MCF 10A (cell line): ENCODE results near the gene MLXIPL. TPM values are rescaled to one million over a fixed set of nuclear protein-coding genes. Genes with fewer than 3 reads are reported as not detected.

ENCODE experiments used
- BruUV-seq: library from RNA; stranded (reverse); fragments of 400-500 nt; replicated peaks from 2 replicates; lab custom pipeline; 2021; lab: Mats Ljungman, UMichigan
- CTCF ChIA-PET: fragments of 300-600 bp; sonication (Branson Sonifier 250); formaldehyde crosslinking; extraction: SDS; loops from one replicate; lab custom pipeline; 2021; ENCODE audit warnings: antibody characterized with exemption, inconsistent platforms; lab: Yijun Ruan, JAX
- POLR2A ChIA-PET: fragments of 300-600, 350-650 bp; sonication (Branson Sonifier 250); formaldehyde crosslinking; extraction: SDS; loops from one replicate; lab custom pipeline; 2020; ENCODE audit warnings: antibody characterized with exemption, inconsistent platforms; lab: Yijun Ruan, JAX
- DNase-seq: peaks from one replicate; pipeline ENCODE4 v3.0.0-alpha.2; 2018; ENCODE audit not compliant: unreplicated experiment
- H3K27ac Mint-ChIP-seq: one replicate; pipeline ENCODE4 v1.8.0; 2022; ENCODE audit warnings: mild to moderate bottlenecking, low read depth, mixed read lengths; ENCODE audit not compliant: unreplicated experiment
- H3K27me3 Mint-ChIP-seq: one replicate; pipeline ENCODE4 v1.8.0; 2022; ENCODE audit warnings: mixed read lengths; ENCODE audit not compliant: insufficient read depth, unreplicated experiment
- H3K36me3 Mint-ChIP-seq: one replicate; pipeline ENCODE4 v1.8.0; 2022; ENCODE audit warnings: mild to moderate bottlenecking, moderate library complexity, mixed read lengths; ENCODE audit not compliant: insufficient read depth, unreplicated experiment
- H3K4me1 Mint-ChIP-seq: one replicate; pipeline ENCODE4 v1.8.0; 2022; ENCODE audit warnings: mixed read lengths; ENCODE audit not compliant: insufficient read depth, unreplicated experiment
- H3K4me3 Mint-ChIP-seq: one replicate; pipeline ENCODE4 v1.8.0; 2022; ENCODE audit warnings: mild to moderate bottlenecking, moderate library complexity, mixed read lengths; ENCODE audit not compliant: unreplicated experiment
- H3K9me3 Mint-ChIP-seq: one replicate; pipeline ENCODE4 v1.8.0; 2022; ENCODE audit warnings: mixed read lengths; ENCODE audit not compliant: unreplicated experiment
- intact Hi-C: fragments of 100-400 bp; cut with micrococcal nuclease; formaldehyde crosslinking; loops from 2 replicates; pipeline ENCODE4 v1.14.1; 2022
- total RNA-seq: library from RNA; stranded (reverse); gene quantifications from 2 replicates; pipeline ENCODE4 v1.2.3, GENCODE V29; 2022
- TF ChIP-seq, protein P1 (sequence below): fragments of 200-600 bp; IDR thresholded peaks from one replicate; pipeline ENCODE4 v1.8.0; 2022; ENCODE audit warnings: antibody characterized with exemption, mild to moderate bottlenecking; ENCODE audit not compliant: unreplicated experiment

Gene MLXIPL
- total RNA-seq, 1 experiment from 2014 or later, result not detected

DNA sequence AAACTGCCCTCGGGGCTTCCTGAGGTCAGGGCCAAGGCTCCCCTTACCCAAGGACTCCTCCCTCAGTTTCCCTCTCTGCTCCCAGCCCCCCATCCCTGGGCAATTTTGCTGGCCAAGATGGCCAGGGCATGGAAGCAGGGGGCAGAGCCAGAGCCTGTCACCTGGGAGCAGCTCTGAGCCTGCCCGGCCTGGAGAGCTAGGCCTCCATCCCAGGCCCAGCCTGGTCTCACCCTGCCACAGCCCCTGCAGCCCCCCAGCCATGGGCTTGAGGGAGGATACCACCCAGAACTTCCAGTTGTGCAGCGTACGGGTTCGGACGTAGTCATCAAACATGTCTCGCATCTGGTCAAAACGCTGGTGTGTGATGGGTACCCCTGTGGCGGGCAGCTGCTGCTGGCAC is 29.0 kb downstream of the MLXIPL start:
- TF ChIP-seq, protein P1, sequence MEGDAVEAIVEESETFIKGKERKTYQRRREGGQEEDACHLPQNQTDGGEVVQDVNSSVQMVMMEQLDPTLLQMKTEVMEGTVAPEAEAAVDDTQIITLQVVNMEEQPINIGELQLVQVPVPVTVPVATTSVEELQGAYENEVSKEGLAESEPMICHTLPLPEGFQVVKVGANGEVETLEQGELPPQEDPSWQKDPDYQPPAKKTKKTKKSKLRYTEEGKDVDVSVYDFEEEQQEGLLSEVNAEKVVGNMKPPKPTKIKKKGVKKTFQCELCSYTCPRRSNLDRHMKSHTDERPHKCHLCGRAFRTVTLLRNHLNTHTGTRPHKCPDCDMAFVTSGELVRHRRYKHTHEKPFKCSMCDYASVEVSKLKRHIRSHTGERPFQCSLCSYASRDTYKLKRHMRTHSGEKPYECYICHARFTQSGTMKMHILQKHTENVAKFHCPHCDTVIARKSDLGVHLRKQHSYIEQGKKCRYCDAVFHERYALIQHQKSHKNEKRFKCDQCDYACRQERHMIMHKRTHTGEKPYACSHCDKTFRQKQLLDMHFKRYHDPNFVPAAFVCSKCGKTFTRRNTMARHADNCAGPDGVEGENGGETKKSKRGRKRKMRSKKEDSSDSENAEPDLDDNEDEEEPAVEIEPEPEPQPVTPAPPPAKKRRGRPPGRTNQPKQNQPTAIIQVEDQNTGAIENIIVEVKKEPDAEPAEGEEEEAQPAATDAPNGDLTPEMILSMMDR, result no peak
- Mint-ChIP-seq H3K36me3 (no peaks in the 10 kb centered on the region), H3K4me3 (no peak overlapping the region), H3K9me3 (peaks cover 7% of the 10 kb centered on the region), H3K4me1 (no peaks in the 10 kb centered on the region), H3K27me3 (peaks cover 24% of the 10 kb centered on the region), H3K27ac (no peak overlapping the region)
- no TSS peak for BruUV-seq
- ChIA-PET CTCF (interaction anchor here (0.5 to 2.3 kb wide), 4 partner anchors 12 to 463 kb away, joined by 3 to 12 read pairs (median 4); no protein-coding TSS in a partner anchor), POLR2A (no interaction called here)
- intact Hi-C loops, result no loop called here
- no peak for DNase-seq

DNA sequence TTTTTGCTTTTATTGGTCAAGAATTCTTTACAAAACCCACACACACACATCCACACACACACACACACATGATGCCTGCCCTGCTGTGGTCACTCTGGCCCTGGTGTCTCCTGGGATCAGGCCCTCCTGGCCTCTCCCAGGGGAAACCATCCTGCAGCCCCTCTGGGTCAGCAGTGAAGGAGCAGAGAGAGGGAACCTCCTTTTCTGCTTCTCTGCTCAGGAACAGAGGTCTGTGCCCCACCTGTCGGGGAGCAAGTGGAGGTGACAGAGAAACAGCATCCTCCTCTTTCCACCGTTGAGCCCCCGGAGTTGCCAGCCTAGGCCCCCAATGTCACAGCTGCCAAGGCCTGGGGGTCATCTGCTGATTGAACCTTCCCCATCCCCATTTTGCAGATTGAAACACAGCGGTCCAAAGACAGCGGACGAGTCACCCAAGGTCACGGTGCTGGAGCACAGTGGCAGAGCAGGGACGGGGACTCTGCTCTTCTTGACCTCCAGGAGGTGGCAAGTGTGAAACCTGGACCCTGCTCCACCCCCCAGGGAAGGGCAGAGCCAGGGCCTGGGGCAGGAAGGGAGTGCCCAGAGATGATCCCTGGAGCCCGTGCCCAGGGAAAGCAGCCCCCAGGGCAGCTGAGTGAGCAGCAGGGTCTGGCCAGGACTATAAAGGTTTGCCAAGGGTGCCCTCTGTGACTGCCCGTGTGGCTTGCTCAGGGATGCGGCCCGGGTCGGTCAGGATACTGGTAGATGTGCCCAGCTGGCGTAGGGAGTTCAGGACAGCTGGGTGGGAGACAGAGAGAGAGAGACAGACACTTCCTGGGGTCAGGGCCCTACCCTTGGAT is 30.9 kb downstream of the MLXIPL start:
- no peak for DNase-seq
- peaks cover 11% of the 10 kb centered on the region for H3K27me3 Mint-ChIP-seq
- POLR2A ChIA-PET, result interaction anchor here (0.6 kb wide), 1 partner anchor 104 kb away, joined by 3 read pairs; no protein-coding TSS in a partner anchor
- intact Hi-C loops, result no loop called here
- TF ChIP-seq, protein P1, result no peak
- no peaks in the 10 kb centered on the region for H3K36me3 Mint-ChIP-seq
- BruUV-seq, result no TSS peak
- no peaks in the 10 kb centered on the region for H3K4me1 Mint-ChIP-seq
- CTCF ChIA-PET, result interaction anchor here (0.6 to 2.3 kb wide), 4 partner anchors 14 to 183 kb away, joined by 3 to 12 read pairs (median 6); no protein-coding TSS in a partner anchor
- no peak overlapping the region for H3K27ac Mint-ChIP-seq
- no peak overlapping the region for H3K4me3 Mint-ChIP-seq
- peaks cover 7% of the 10 kb centered on the region for H3K9me3 Mint-ChIP-seq

DNA sequence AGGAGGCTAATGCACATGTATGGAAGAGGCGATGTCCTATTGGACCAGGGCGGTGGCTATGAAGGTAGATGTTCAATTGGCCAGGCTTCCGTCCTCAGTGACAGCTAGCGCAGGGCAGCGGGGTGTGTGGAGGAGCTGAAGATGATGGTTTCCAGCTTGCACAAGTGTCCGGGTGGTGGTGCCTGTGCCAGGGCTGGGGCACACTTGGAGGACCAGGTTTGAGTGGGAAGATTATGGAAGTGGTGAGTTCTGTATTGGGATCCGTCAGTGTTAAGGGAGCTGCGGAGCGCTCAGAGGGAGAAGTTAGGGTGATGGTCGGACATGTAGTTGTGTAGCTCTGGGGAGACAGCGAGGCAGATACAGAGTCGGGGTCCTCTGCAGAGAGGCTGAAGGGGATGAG is 37.4 kb downstream of the MLXIPL start:
- POLR2A ChIA-PET, result no interaction called here
- no peak overlapping the region for H3K27ac Mint-ChIP-seq
- CTCF ChIA-PET, result interaction anchor here (0.5 to 2.2 kb wide), 6 partner anchors 14 to 138 kb away, joined by 3 to 12 read pairs (median 3); partner anchors contain the start of gene VPS37D

DNA sequence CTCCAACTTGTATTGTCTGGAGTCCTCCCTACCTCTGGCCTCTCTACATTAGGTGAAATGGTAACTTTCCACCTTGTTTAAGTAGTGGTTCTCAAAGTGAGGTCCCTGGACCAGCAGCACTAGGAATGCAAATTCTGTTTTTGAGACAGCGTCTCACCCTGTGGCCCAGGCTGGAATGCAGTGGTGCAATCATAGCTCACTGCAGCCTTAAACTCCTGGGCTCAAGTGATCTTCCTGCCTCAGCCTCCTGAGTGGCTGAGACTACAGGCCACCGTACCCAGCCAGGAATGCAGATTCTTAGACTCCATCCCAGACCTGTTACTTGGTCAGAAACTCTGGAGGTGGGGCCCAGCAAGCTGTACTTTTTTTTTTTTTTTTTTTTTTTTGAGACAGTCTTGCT is 39.1 kb downstream of the MLXIPL start:
- H3K4me1 Mint-ChIP-seq, result peaks cover 6% of the 10 kb centered on the region
- H3K9me3 Mint-ChIP-seq, result no peaks in the 10 kb centered on the region
- intact Hi-C loops, result no loop called here
- no peaks in the 10 kb centered on the region for H3K27me3 Mint-ChIP-seq
- POLR2A ChIA-PET, result interaction anchor here (1.2 kb wide), 1 partner anchor 29 kb away, joined by 3 read pairs; no protein-coding TSS in a partner anchor
- BruUV-seq, result no TSS peak
- H3K27ac Mint-ChIP-seq, result no peak overlapping the region
- DNase-seq, result no peak
- CTCF ChIA-PET, result interaction anchor here (0.9 to 1.5 kb wide), 4 partner anchors 11 to 144 kb away, joined by 3 to 6 read pairs (median 5); no protein-coding TSS in a partner anchor
- TF ChIP-seq, protein P1, result no peak
- H3K36me3 Mint-ChIP-seq, result peaks cover 5% of the 10 kb centered on the region
- no peak overlapping the region for H3K4me3 Mint-ChIP-seq

More for the DNA sequence above, 37.4 kb downstream of the MLXIPL start:
- intact Hi-C loops, result no loop called here
- TF ChIP-seq, protein P1, result no peak
- DNase-seq, result no peak
- Mint-ChIP-seq H3K9me3 (no peaks in the 10 kb centered on the region), H3K4me1 (peaks cover 6% of the 10 kb centered on the region), H3K27me3 (no peaks in the 10 kb centered on the region), H3K36me3 (peaks cover 5% of the 10 kb centered on the region), H3K4me3 (no peak overlapping the region)
- BruUV-seq, result no TSS peak
